B cell (primary cell): ENCODE measurements around the gene CRYBA2. TPM values are rescaled to one million over a fixed set of nuclear protein-coding genes. Genes with fewer than 3 reads are reported as not detected.

ENCODE experiments used
- ATAC-seq: fragments of 200-7000 bp; cut with Tn5 transposase; one replicate; pipeline ENCODE4 v1.10.0; 2021; ENCODE audit warnings: low read depth, mild to moderate bottlenecking, moderate number of reproducible peaks, moderate library complexity
- CTCF ChIA-PET: fragments of 350-600 bp; sonication (Branson Sonifier 250); formaldehyde crosslinking; loops from one replicate; lab custom pipeline; 2021; ENCODE audit warnings: antibody characterized with exemption, inconsistent platforms; lab: Charles Lee
- POLR2A ChIA-PET: fragments of 350-600 bp; sonication (Branson Sonifier 250); formaldehyde crosslinking; loops from one replicate; lab custom pipeline; 2021; ENCODE audit warnings: antibody characterized with exemption; lab: Charles Lee
- DNase-seq: peaks from one replicate; pipeline ENCODE4 v3.0.0; 2013
- H2AFZ ChIP-seq: 2 replicates; pipeline ENCODE4 v1.6.1; 2012; ENCODE audit warnings: mild to moderate bottlenecking, low read depth, low read length; ENCODE audit not compliant: insufficient read depth, poor library complexity, severe bottlenecking
- H3K27ac ChIP-seq, 2 donors: 1 replicate in 1 of 2; 2 replicates in 1 of 2; pipeline ENCODE4 v1.5.1; 2012 to 2013; ENCODE audit warnings: low read length in 2 of 2, mild to moderate bottlenecking in 2 of 2, moderate library complexity in 1 of 2
- H3K27me3 ChIP-seq, 4 experiments: fragments of 200-600 bp in 1 of 4; sonication (generic) in 1 of 4; replicated peaks in 1 of 4; 1 replicate in 2 of 4; 2 replicates in 2 of 4; pipeline versions ENCODE4 v1.6.1 to v1.7.0; 2013 to 2016; ENCODE audit warnings: low read length in 3 of 4, mild to moderate bottlenecking in 2 of 4, mixed read lengths in 1 of 4, moderate library complexity in 1 of 4; ENCODE audit not compliant: insufficient read depth in 4 of 4, control insufficient read depth in 3 of 4; ENCODE audit errors: control extremely low read depth in 1 of 4
- H3K36me3 ChIP-seq, 2 experiments: replicated peaks in 1 of 2; 1 replicate in 1 of 2; 2 replicates in 1 of 2; pipeline versions ENCODE4 v1.6.1 to v1.7.1; 2013; ENCODE audit warnings: low read length in 1 of 2; ENCODE audit not compliant: insufficient read depth in 2 of 2, control insufficient read depth in 1 of 2; ENCODE audit errors: control extremely low read depth in 1 of 2, extremely low read depth in 1 of 2
- H3K4me1 ChIP-seq, 2 donors: fragments of 200-600 bp in 1 of 2; sonication (generic) in 1 of 2; 1 replicate in 1 of 2; 2 replicates in 1 of 2; pipeline versions ENCODE4 v1.5.1 to v1.6.1; 2013 to 2017; ENCODE audit warnings: low read length in 2 of 2; ENCODE audit not compliant: control insufficient read depth in 2 of 2, insufficient read depth in 2 of 2
- H3K4me2 ChIP-seq: replicated peaks from 2 replicates; pipeline ENCODE3; 2012; ENCODE audit warnings: mild to moderate bottlenecking, low read depth, low read length; ENCODE audit not compliant: poor library complexity, severe bottlenecking
- H3K4me3 ChIP-seq, 5 experiments: fragments of 200-600 bp in 1 of 5; sonication (generic) in 1 of 5; 1 replicate in 3 of 5; 2 replicates in 2 of 5; pipeline versions ENCODE4 v1.5.1 to v1.7.0; 2011 to 2016; ENCODE audit warnings: low read length in 4 of 5, mild to moderate bottlenecking in 4 of 5, low read depth in 2 of 5, control low read depth in 1 of 5, moderate library complexity in 1 of 5; ENCODE audit not compliant: insufficient read depth in 1 of 5; ENCODE audit errors: control extremely low read depth in 1 of 5, extremely low read depth in 1 of 5
- H3K79me2 ChIP-seq: fragments of 200-600 bp; sonication (generic); one replicate; pipeline ENCODE4 v1.6.0; 2016; ENCODE audit warnings: low read length; ENCODE audit not compliant: control insufficient read depth, insufficient read depth
- H3K9ac ChIP-seq: fragments of 200-600 bp; sonication (generic); 2 replicates; pipeline ENCODE4 v1.6.1; 2017; ENCODE audit warnings: mild to moderate bottlenecking, low read length, moderate library complexity
- H3K9me3 ChIP-seq, 3 donors: one replicate each; pipeline versions ENCODE4 v1.6.1 to v1.7.1; 2013; ENCODE audit warnings: low read length in 2 of 3; ENCODE audit not compliant: control insufficient read depth in 2 of 3, insufficient read depth in 1 of 3; ENCODE audit errors: control extremely low read depth in 1 of 3
- H4K20me1 ChIP-seq: 2 replicates; pipeline ENCODE4 v1.6.0; 2012; ENCODE audit warnings: mild to moderate bottlenecking, low read length; ENCODE audit not compliant: insufficient read depth, control insufficient read depth, poor library complexity, severe bottlenecking
- H3K27ac Mint-ChIP-seq: one replicate; pipeline ENCODE4 v1.8.0; 2021; ENCODE audit warnings: mixed read lengths
- H3K27me3 Mint-ChIP-seq: one replicate; pipeline ENCODE4 v1.8.0; 2021; ENCODE audit warnings: mixed read lengths
- H3K4me1 Mint-ChIP-seq: one replicate; pipeline ENCODE4 v1.8.0; 2021; ENCODE audit warnings: mixed read lengths
- H3K4me3 Mint-ChIP-seq: one replicate; pipeline ENCODE4 v1.8.0; 2021; ENCODE audit warnings: mixed read lengths
- H3K9me3 Mint-ChIP-seq: one replicate; pipeline ENCODE4 v1.8.0; 2022; ENCODE audit warnings: mixed read lengths; ENCODE audit not compliant: insufficient read depth
- CTCF ChIP-seq: fragments of 200-600 bp; IDR thresholded peaks from one replicate; pipeline ENCODE4 v1.8.0; 2022; ENCODE audit warnings: antibody characterized with exemption, mild to moderate bottlenecking
- EZH2 ChIP-seq: IDR thresholded peaks from 2 replicates; pipeline ENCODE4 v1.6.1; 2012; ENCODE audit warnings: borderline replicate concordance, low read depth, mild to moderate bottlenecking, moderate library complexity, low read length; ENCODE audit not compliant: insufficient read depth, poor library complexity, severe bottlenecking
- WGBS: methylation state at CpG from one replicate; pipeline ENCODE4 v1.1.5; 2013; ENCODE audit warnings: missing lambda C conversion rate; ENCODE audit not compliant: insufficient coverage; 5-methylcytosine and 5-hydroxymethylcytosine counted together
- intact Hi-C: fragments of 100-400 bp; cut with micrococcal nuclease; formaldehyde crosslinking; loops from one replicate; pipeline ENCODE4 v1.10.0; 2022
- polyA plus RNA-seq: library from polyadenylated mRNA; depleted of rRNA; stranded (reverse); fragments of >200 nt; gene quantifications from 2 replicates; pipeline ENCODE4 v1.2.3, GENCODE V29; 2012
- total RNA-seq, 2 donors: library from RNA; stranded (reverse); fragments of 120-200 nt in 1 of 2; gene quantifications; 1 replicate in 1 of 2; 2 replicates in 1 of 2; pipeline versions ENCODE4 v1.2.3 to v1.2.4, GENCODE V29; 2013 to 2022

The CRYBA2 gene
- total and polyA plus RNA-seq, 2 donors (not counting 1 experiment from before 2014, with no cell fraction given), result not detected

GRCh38 chr2:218979846-218980734 is 13.1 kb downstream of the CRYBA2 start:
- POLR2A ChIA-PET, result interaction anchor here (1.0 kb wide), 2 partner anchors 82 to 105 kb away, joined by 3 read pairs; no protein-coding TSS in a partner anchor
- CTCF ChIA-PET, result interaction anchor here (0.7 to 3.3 kb wide), 33 partner anchors 10 to 408 kb away, joined by 3 to 55 read pairs (median 4); partner anchors contain the start of gene WNT10A
- Histone ChIP-seq H3K27me3 (peaks cover 0 to 79% (median 55%) of the 10 kb centered on the region in 4 experiments), H3K36me3 (no peaks in the 10 kb centered on the region), H2AFZ (peak overlapping the region; percentile 74), H3K9me3 (peaks cover 0 to 36% (median 0%) of the 10 kb centered on the region in 3 donors), H3K4me3 (peak overlapping the region in 4 of 5 experiments; percentile 3 to 45 (median 26)), H3K79me2 (no peaks in the 10 kb centered on the region), H4K20me1 (no peaks in the 10 kb centered on the region), H3K27ac (no peak overlapping the region), H3K4me1 (peaks cover 37 to 51% of the 10 kb centered on the region in 2 donors), H3K9ac (peak overlapping the region; percentile 44), H3K4me2 (peak overlapping the region; percentile 80)
- intact Hi-C loops, result loop anchor here (5.0 kb wide), 3 partner anchors 83 to 128 kb away; no protein-coding TSS in a partner anchor
- TF ChIP-seq CTCF, result peak; percentile 87
- TF ChIP-seq EZH2, result no peak
- no peaks in the 10 kb centered on the region for H3K9me3 Mint-ChIP-seq
- peak; percentile 91 for DNase-seq
- 3% methylated on average over 32 of the region's 39 CpGs for WGBS
- peak; percentile 85 for ATAC-seq
- peak overlapping the region; percentile 85 for H3K4me3 Mint-ChIP-seq
- H3K27ac Mint-ChIP-seq, result peak overlapping the region; percentile 63
- peaks cover 65% of the 10 kb centered on the region for H3K27me3 Mint-ChIP-seq
- peaks cover 28% of the 10 kb centered on the region for H3K4me1 Mint-ChIP-seq
